Measurements from ENCODE around the gene CEMIP. TPM values are rescaled to one million over a fixed set of nuclear protein-coding genes. Genes with fewer than 3 reads are reported as not detected.
A peak's percentile ranks its signal among the peaks of the same experiment; 100 is the strongest.

Gene CEMIP
- polyA plus RNA-seq, 1 of the 3 experiments (the other 2 are of a cell fraction) = 27.8 TPM

GRCh38 chr15:80836223-80836622 is 57.1 kb downstream of the CEMIP start:
- Histone ChIP-seq H3K27me3 (ENCODE audit: insufficient read depth) (no peaks in the 10 kb centered on the region), H3K4me3 (ENCODE audit: low read depth in 2 of 2, low read length in 1 of 2) (no peak overlapping the region), H2AFZ (ENCODE audit: low read depth) (no peak overlapping the region), H3K27ac (ENCODE audit: low read depth in 2 of 2, low read length in 1 of 2) (no peak overlapping the region), H3K4me1 (ENCODE audit: control insufficient read depth in 1 of 2, insufficient read depth in 2 of 2, low read depth in 1 of 2, low read length in 1 of 2) (peaks cover 0 to 21% of the 10 kb centered on the region in 2 experiments; a peak in 2 of 4 replicates), H4K20me1 (ENCODE audit: insufficient read depth) (no peaks in the 10 kb centered on the region), H3K9me2 (no peaks in the 10 kb centered on the region), H3K4me2 (no peak overlapping the region), H3K9me3 (no peaks in the 10 kb centered on the region), H3K9ac (no peak overlapping the region), H3K79me2 (ENCODE audit: insufficient read depth) (no peaks in the 10 kb centered on the region), H3K36me3 (replicated peaks in 1 of 2; ENCODE audit: control insufficient read depth in 1 of 2, insufficient read depth in 2 of 2, low read length in 1 of 2) (no peaks in the 10 kb centered on the region), H3F3A (replicated peaks; ENCODE audit: insufficient read depth) (no peaks in the 10 kb centered on the region)
- WGBS (ENCODE audit: low lambda C conversion rate) = 67% methylated on average over 9 of the region's 9 CpGs
- POLR2A ChIA-PET = no interaction called here
- TF ChIP-seq FOSL2 (IDR thresholded peaks at IDR 0.05; ENCODE audit: borderline replicate concordance, low read depth) (no peak), FOXJ3 (CRISPR knock-in tag; IDR thresholded peaks at IDR 0.05) (peak; percentile 67; the same call in 1 of the 2 replicates)
- DNase-seq = peak; percentile 54
- CTCF ChIA-PET = interaction anchor here (0.7 to 1.0 kb wide), 3 partner anchors 20 to 60 kb away, joined by 3 read pairs; no protein-coding TSS in a partner anchor

GRCh38 chr15:80837006-80837405 is 57.8 kb downstream of the CEMIP start:
- Histone ChIP-seq H3F3A (replicated peaks; ENCODE audit: insufficient read depth) (no peaks in the 10 kb centered on the region), H3K27ac (ENCODE audit: low read depth in 2 of 2, low read length in 1 of 2) (no peak overlapping the region), H3K4me2 (no peak overlapping the region), H3K36me3 (replicated peaks in 1 of 2; ENCODE audit: control insufficient read depth in 1 of 2, insufficient read depth in 2 of 2, low read length in 1 of 2) (no peaks in the 10 kb centered on the region), H3K4me3 (ENCODE audit: low read depth in 2 of 2, low read length in 1 of 2) (no peak overlapping the region), H4K20me1 (ENCODE audit: insufficient read depth) (no peaks in the 10 kb centered on the region), H3K9ac (no peak overlapping the region), H3K79me2 (ENCODE audit: insufficient read depth) (no peaks in the 10 kb centered on the region), H2AFZ (ENCODE audit: low read depth) (no peak overlapping the region), H3K27me3 (ENCODE audit: insufficient read depth) (no peaks in the 10 kb centered on the region), H3K9me3 (no peaks in the 10 kb centered on the region), H3K4me1 (ENCODE audit: control insufficient read depth in 1 of 2, insufficient read depth in 2 of 2, low read depth in 1 of 2, low read length in 1 of 2) (peaks cover 0 to 21% of the 10 kb centered on the region in 2 experiments; a peak in 2 of 4 replicates), H3K9me2 (no peaks in the 10 kb centered on the region)
- 60% methylated on average over 3 of the region's 3 CpGs for WGBS (ENCODE audit: low lambda C conversion rate)
- ChIA-PET CTCF (no interaction called here), POLR2A (no interaction called here)
- no peak for TF ChIP-seq TCF12 (IDR thresholded peaks at IDR 0.05)
- no peak for TF ChIP-seq GATA2 (CRISPR knock-in tag; IDR thresholded peaks at IDR 0.05)
- no peak for TF ChIP-seq FOXJ3 (CRISPR knock-in tag; IDR thresholded peaks at IDR 0.05)
- TF ChIP-seq IRF3 (IDR thresholded peaks at IDR 0.05; ENCODE audit: low read depth, low read length) = no peak
- TF ChIP-seq RCOR1 (IDR thresholded peaks at IDR 0.05; ENCODE audit: low read length) = no peak
- TF ChIP-seq ZBTB33 (IDR thresholded peaks at IDR 0.05; ENCODE audit: borderline replicate concordance, low read depth) = no peak
- no peak for TF ChIP-seq MEF2A (IDR thresholded peaks at IDR 0.05; ENCODE audit: borderline replicate concordance, low read depth)
- no peak for TF ChIP-seq POLR2AphosphoS5 (IDR thresholded peaks at IDR 0.05; ENCODE audit: low read depth, low read length)
- no peak for TF ChIP-seq REST (IDR thresholded peaks at IDR 0.05; ENCODE audit: low read depth, low read length)
- TF ChIP-seq FOXM1 (IDR thresholded peaks at IDR 0.05; ENCODE audit: low read depth) = no peak
- TF ChIP-seq NRF1 (IDR thresholded peaks at IDR 0.05; ENCODE audit: low read depth, low read length) = no peak
- TF ChIP-seq ELF1 (IDR thresholded peaks at IDR 0.05) = no peak
- no peak for TF ChIP-seq EZH2phosphoT487 (IDR thresholded peaks at IDR 0.05; ENCODE audit: borderline replicate concordance, low read depth)
- TF ChIP-seq YY1 (IDR thresholded peaks at IDR 0.05; ENCODE audit: low read depth) = no peak
- no peak for TF ChIP-seq PBX3 (IDR thresholded peaks at IDR 0.05)
- no peak for TF ChIP-seq SMC3 (IDR thresholded peaks at IDR 0.05; ENCODE audit: low read depth, low read length)
- no peak for TF ChIP-seq RFX5 (IDR thresholded peaks at IDR 0.05; ENCODE audit: low read length)
- no peak for TF ChIP-seq EP300 (IDR thresholded peaks at IDR 0.05; ENCODE audit: borderline replicate concordance in 1 of 2, low read depth in 1 of 2, low read length in 1 of 2)
- no peak for TF ChIP-seq TEAD4 (IDR thresholded peaks at IDR 0.05; ENCODE audit: borderline replicate concordance, insufficient read depth)
- no peak for DNase-seq
